K562 (cell line): ENCODE results near the gene SLC35E3. TPM values are rescaled to one million over a fixed set of nuclear protein-coding genes. Genes with fewer than 3 reads are reported as not detected.

Source experiments
- ATAC-seq: fragments of 200-7000 bp; cut with Tn5 transposase; 3 replicates; pipeline ENCODE4 v1.9.1; 2020; ENCODE audit warnings: moderate library complexity
- BruUV-seq: library from RNA; stranded (reverse); fragments of 400-500 nt; replicated peaks from 2 replicates; lab custom pipeline; 2021; lab: Mats Ljungman, UMichigan
- CTCF ChIA-PET: fragments of 300-600 bp; formaldehyde crosslinking; extraction: SDS; loops from one replicate; lab custom pipeline; 2021; ENCODE audit warnings: low intra/inter-chr PET ratio; lab: Yijun Ruan, JAX
- POLR2A ChIA-PET: fragments of 300-600, 350-650 bp; sonication (Branson Sonifier 250); formaldehyde crosslinking; extraction: SDS; loops from one replicate; lab custom pipeline; 2021; ENCODE audit warnings: antibody characterized with exemption, inconsistent platforms; lab: Yijun Ruan, JAX
- DNase-seq, 4 experiments: peaks; one replicate each; pipeline versions ENCODE4 v3.0.0 to v3.0.0-alpha.2; 2011 to 2018; ENCODE audit warnings: low spot score in 3 of 4, mixed read lengths in 3 of 4; ENCODE audit errors: extremely low read depth in 1 of 4
- FAIRE-seq: peaks from 2 replicates; lab custom pipeline; 2011; peaks lifted over from hg19 to GRCh38; lab: Jason Lieb, UNC
- H2AFZ ChIP-seq: 2 replicates; pipeline ENCODE4 v1.6.0; 2011; ENCODE audit warnings: low read depth, low read length, control low read depth, inconsistent platforms
- H3K27ac ChIP-seq: fragments of 200-600 bp; 3 replicates; pipeline ENCODE4 v1.8.0; 2011; ENCODE audit warnings: low read depth, mild to moderate bottlenecking, control low read depth, inconsistent platforms, low read length, moderate library complexity, mixed read lengths; ENCODE audit errors: extremely low read depth
- H3K27me3 ChIP-seq, 2 experiments: fragments of 300-600 bp in 1 of 2; 2 replicates in 1 of 2; 3 replicates in 1 of 2; pipeline versions ENCODE4 v1.6.0 to v1.8.0; 2011; ENCODE audit warnings: inconsistent platforms in 2 of 2, low read length in 2 of 2, mild to moderate bottlenecking in 1 of 2, mixed read lengths in 1 of 2, moderate library complexity in 1 of 2; ENCODE audit not compliant: control insufficient read depth in 2 of 2, insufficient read depth in 2 of 2
- H3K36me3 ChIP-seq: fragments of 300-600 bp; 3 replicates; pipeline ENCODE4 v1.8.0; 2011; ENCODE audit warnings: mild to moderate bottlenecking, low read length, inconsistent platforms; ENCODE audit not compliant: control insufficient read depth, insufficient read depth
- H3K4me1 ChIP-seq, 2 experiments: fragments of 200-600 bp in 1 of 2; replicated peaks in 1 of 2; 2 replicates in 1 of 2; 3 replicates in 1 of 2; pipeline versions ENCODE4 v1.5.1 to v1.8.0; 2011; ENCODE audit warnings: inconsistent platforms in 2 of 2, low read length in 2 of 2, mild to moderate bottlenecking in 1 of 2, mixed read lengths in 1 of 2, moderate library complexity in 1 of 2; ENCODE audit not compliant: control insufficient read depth in 2 of 2, insufficient read depth in 2 of 2
- H3K4me2 ChIP-seq: 2 replicates; pipeline ENCODE4 v1.6.1; 2011; ENCODE audit warnings: low read length, control low read depth, inconsistent platforms, mixed read lengths; ENCODE audit not compliant: insufficient read depth
- H3K4me3 ChIP-seq: fragments of 200-600 bp; sonication (generic), shearing (Covaris generic); 2 replicates; pipeline ENCODE4 v1.5.1; 2016; ENCODE audit warnings: control low read depth, inconsistent platforms
- H3K79me2 ChIP-seq: fragments of 200-600 bp; 3 replicates; pipeline ENCODE4 v1.8.0; 2011; ENCODE audit warnings: low read length, inconsistent platforms; ENCODE audit not compliant: control insufficient read depth, insufficient read depth
- H3K9ac ChIP-seq, 2 experiments: 2 replicates each; pipeline versions ENCODE4 v1.6.0 to v1.6.1; 2011; ENCODE audit warnings: low read depth in 2 of 2, low read length in 2 of 2, control low read depth in 1 of 2, inconsistent platforms in 1 of 2, mild to moderate bottlenecking in 1 of 2, mixed read lengths in 1 of 2; ENCODE audit not compliant: insufficient read depth in 1 of 2
- H3K9me1 ChIP-seq: one replicate; pipeline ENCODE4 v1.6.0; 2011; ENCODE audit warnings: inconsistent platforms, mild to moderate bottlenecking, low read length, moderate library complexity; ENCODE audit not compliant: control insufficient read depth, insufficient read depth
- H3K9me3 ChIP-seq: replicated peaks from 2 replicates; pipeline ENCODE4 v1.5.1; 2011; ENCODE audit warnings: low read depth, low read length, inconsistent platforms; ENCODE audit not compliant: control insufficient read depth, insufficient read depth
- H4K20me1 ChIP-seq: replicated peaks from 2 replicates; pipeline ENCODE4 v1.6.1; 2011; ENCODE audit warnings: low read length, inconsistent platforms, mixed read lengths; ENCODE audit not compliant: control insufficient read depth, insufficient read depth
- BRF1 ChIP-seq: IDR thresholded peaks from 3 replicates; pipeline ENCODE4 v1.6.1; 2011; ENCODE audit warnings: borderline replicate concordance, mild to moderate bottlenecking; ENCODE audit not compliant: insufficient read length; ENCODE audit errors: extremely low read depth
- CBX2 ChIP-seq: fragments of 200-600 bp; sonication (generic); IDR thresholded peaks from one replicate; pipeline ENCODE4 v1.6.1; 2012; ENCODE audit warnings: mild to moderate bottlenecking, low read length, inconsistent platforms; ENCODE audit not compliant: insufficient read depth, poor library complexity, severe bottlenecking
- CHCHD3 ChIP-seq: fragments of 250-450 bp; sonication (Bioruptor Pico); IDR thresholded peaks from 2 replicates; pipeline ENCODE4 v2.1.2; 2022; ENCODE audit warnings: mild to moderate bottlenecking
- DLX4 ChIP-seq: fragments of 250-450 bp; sonication (Bioruptor Pico); IDR thresholded peaks from 2 replicates; pipeline ENCODE4 v1.6.1; 2021; ENCODE audit warnings: mild to moderate bottlenecking
- GTF2A2 ChIP-seq: IDR thresholded peaks from 2 replicates; pipeline ENCODE4 v1.6.1; 2016; ENCODE audit warnings: mild to moderate bottlenecking, missing genetic modification characterization, missing compliant biosample characterization
- HMGXB4 ChIP-seq: sonication (generic); formaldehyde crosslinking; IDR thresholded peaks from 2 replicates; pipeline ENCODE4 v1.8.1; 2023; ENCODE audit warnings: mild to moderate bottlenecking, missing genetic modification reagents
- L3MBTL2 ChIP-seq: fragments of 450-650 bp; IDR thresholded peaks from 2 replicates; pipeline ENCODE4 v1.6.1; 2016; ENCODE audit warnings: mild to moderate bottlenecking, moderate library complexity
- PHTF2 ChIP-seq: fragments of 250-450 bp; sonication (Bioruptor Pico); IDR thresholded peaks from 2 replicates; pipeline ENCODE4 v1.5.0; 2021; ENCODE audit warnings: mild to moderate bottlenecking
- RB1 ChIP-seq: fragments of 450-650 bp; IDR thresholded peaks from 2 replicates; pipeline ENCODE4 v1.6.1; 2017; ENCODE audit warnings: low read depth, mild to moderate bottlenecking
- SNAPC5 ChIP-seq: fragments of 250-450 bp; sonication (Bioruptor Pico); IDR thresholded peaks from 2 replicates; pipeline ENCODE4 v1.8.0; 2021; ENCODE audit warnings: moderate library complexity, mild to moderate bottlenecking, inconsistent platforms
- SRSF7 ChIP-seq: fragments of 200-400 bp; formaldehyde crosslinking; optimal IDR thresholded peaks from 2 replicates; pipeline ENCODE3; 2017; ENCODE audit warnings: mild to moderate bottlenecking, low read depth, low read length
- ZNF518B ChIP-seq: fragments of 250-450 bp; sonication (Bioruptor Pico); IDR thresholded peaks from 2 replicates; pipeline ENCODE4 v1.5.0; 2021; ENCODE audit warnings: mild to moderate bottlenecking, moderate library complexity
- ZNF592 ChIP-seq: fragments of 450-650 bp; IDR thresholded peaks from 2 replicates; pipeline ENCODE4 v1.6.1; 2017; ENCODE audit warnings: antibody characterized with exemption, mild to moderate bottlenecking
- WGBS: fragments of 100-300 bp; shearing (Covaris generic); methylation state at CpG from one replicate; pipeline ENCODE4 v1.1.6; 2016; ENCODE audit warnings: low coverage, mixed read lengths; ENCODE audit not compliant: insufficient coverage; ENCODE audit errors: missing lambda C conversion rate; 5-methylcytosine and 5-hydroxymethylcytosine counted together
- in situ Hi-C: fragments of 300-500 bp; cut with MboI; formaldehyde crosslinking; loops from 4 replicates; pipeline ENCODE4 v1.15.0; 2018; ENCODE audit warnings: inconsistent platforms, mixed read lengths
- intact Hi-C: fragments of 100-400 bp; cut with micrococcal nuclease; formaldehyde crosslinking; loops from 2 replicates; pipeline ENCODE4 v1.14.2; 2022
- polyA plus RNA-seq, 8 experiments: library from polyadenylated mRNA; depleted of rRNA in 4 of 8; stranded (reverse) in 5 of 8; unstranded in 3 of 8; fragments of >200 nt; fragmentation: Nextera tagmentation in 2 of 8; fragmentation: Illumina TruSeq in 1 of 8; extraction: Ambion mirVana in 2 of 8; extraction: Trizol in 1 of 8; gene quantifications; 2 replicates each; pipeline versions ENCODE4 v1.2.1 to v1.2.3, GENCODE V29; 2011 to 2014; ENCODE audit warnings: inconsistent platforms in 1 of 8, missing spikeins in 1 of 8
- total RNA-seq, 7 experiments: library from RNA; depleted of rRNA in 6 of 7; stranded (reverse); fragments of >200 nt in 6 of 7; fragmentation: Illumina TruSeq in 2 of 7; extraction: Trizol in 2 of 7; gene quantifications; 2 replicates each; pipeline versions ENCODE4 v1.2.1 to v1.2.3, GENCODE V29; 2011 to 2021; ENCODE audit warnings: low replicate concordance in 1 of 7

SLC35E3 gene
- total and polyA plus RNA-seq, 9 of the 15 experiments (the other 6 are each of a cell fraction or from before 2014, with no cell fraction given), result 1.2 to 5.9 (median 3.8) TPM

GRCh38 chr12:68785358-68785757 is 39.4 kb downstream of the SLC35E3 start:
- no peaks in the 10 kb centered on the region for H3K9me1 ChIP-seq
- no peaks in the 10 kb centered on the region for H3K36me3 ChIP-seq
- no peak overlapping the region for H2AFZ ChIP-seq
- H3K27me3 ChIP-seq, result no peaks in the 10 kb centered on the region
- H3K79me2 ChIP-seq, result no peaks in the 10 kb centered on the region
- 35% methylated on average over 2 of the region's 2 CpGs for WGBS
- ATAC-seq (no peak), DNase-seq (no peak), FAIRE-seq (no peak)
- H3K27ac ChIP-seq, result no peak overlapping the region
- peaks cover 4% of the 10 kb centered on the region in 2 experiments; a peak in 4 of 5 replicates for H3K4me1 ChIP-seq
- H3K4me3 ChIP-seq, result no peak overlapping the region
- no peak overlapping the region for H3K4me2 ChIP-seq
- H4K20me1 ChIP-seq, result no peaks in the 10 kb centered on the region
- intact Hi-C loops (no loop called here), in situ Hi-C loops (no loop called here)
- BruUV-seq, result no TSS peak
- ChIA-PET POLR2A (interaction anchor here (0.9 to 1.3 kb wide), 3 partner anchors 13 to 22 kb away, joined by 3 to 10 read pairs (median 3); no protein-coding TSS in a partner anchor), CTCF (no interaction called here)
- H3K9ac ChIP-seq, result no peak overlapping the region
- H3K9me3 ChIP-seq, result no peaks in the 10 kb centered on the region
- TF ChIP-seq PHTF2 (no peak), CHCHD3 (CRISPR knock-in tag) (no peak), DLX4 (no peak), SNAPC5 (CRISPR knock-in tag) (no peak), RB1 (no peak), ZNF592 (no peak), GTF2A2 (tag) (no peak), BRF1 (no peak), HMGXB4 (CRISPR knock-in tag) (no peak), CBX2 (no peak), SRSF7 (no peak), L3MBTL2 (no peak), ZNF518B (CRISPR knock-in tag) (no peak)
